Neural progenitor cell (in vitro differentiated cells): ENCODE results near the gene CREB3L2. TPM values are rescaled to one million over a fixed set of nuclear protein-coding genes. Genes with fewer than 3 reads are reported as not detected.

Source experiments
- DNase-seq: peaks from one replicate; pipeline ENCODE4 v3.0.0-alpha.2; 2016; ENCODE audit warnings: low spot score
- H2AFZ ChIP-seq: fragments of 200-600 bp; sonication (generic); replicated peaks from 2 replicates; pipeline ENCODE4 v1.6.1; 2016; ENCODE audit warnings: antibody characterized with exemption
- H3F3A ChIP-seq: fragments of 200-600 bp; sonication (generic); 2 replicates; pipeline ENCODE4 v1.6.1; 2016; ENCODE audit warnings: antibody characterized with exemption, low read depth
- H3K27ac ChIP-seq: fragments of 200-600 bp; sonication (generic); 2 replicates; pipeline ENCODE4 v1.5.1; 2016; ENCODE audit warnings: mild to moderate bottlenecking
- H3K27me3 ChIP-seq: fragments of 200-600 bp; sonication (generic); 2 replicates; pipeline ENCODE4 v1.6.1; 2016; ENCODE audit warnings: mild to moderate bottlenecking, moderate library complexity
- H3K36me3 ChIP-seq: fragments of 200-600 bp; sonication (generic); 2 replicates; pipeline ENCODE4 v1.5.1; 2016
- H3K4me1 ChIP-seq: fragments of 200-600 bp; sonication (generic); 2 replicates; pipeline ENCODE4 v1.6.1; 2016; ENCODE audit warnings: mixed run types
- H3K4me2 ChIP-seq: fragments of 200-600 bp; sonication (generic); 2 replicates; pipeline ENCODE4 v1.6.1; 2016
- H3K4me3 ChIP-seq: fragments of 200-600 bp; sonication (generic); 2 replicates; pipeline ENCODE4 v1.5.1; 2016
- H3K79me2 ChIP-seq: fragments of 200-600 bp; sonication (generic); 2 replicates; pipeline ENCODE4 v1.6.1; 2016; ENCODE audit warnings: low read depth
- H3K9ac ChIP-seq: fragments of 200-600 bp; sonication (generic); 2 replicates; pipeline ENCODE4 v1.6.1; 2016
- H3K9me3 ChIP-seq: fragments of 200-600 bp; sonication (generic); 2 replicates; pipeline ENCODE4 v1.5.1; 2016; ENCODE audit warnings: low read depth
- H4K20me1 ChIP-seq: fragments of 200-600 bp; sonication (generic); 2 replicates; pipeline ENCODE4 v1.6.1; 2016; ENCODE audit warnings: low read depth
- H3K27ac Mint-ChIP-seq: 3 replicates; pipeline ENCODE4 v1.8.0; 2021; ENCODE audit warnings: mixed read lengths
- H3K27me3 Mint-ChIP-seq: 2 replicates; pipeline ENCODE4 v1.8.0; 2022; ENCODE audit warnings: low read depth, mild to moderate bottlenecking, inconsistent platforms, moderate library complexity, mixed read lengths; ENCODE audit not compliant: insufficient read depth
- H3K36me3 Mint-ChIP-seq: 3 replicates; pipeline ENCODE4 v1.8.0; 2021; ENCODE audit warnings: mixed read lengths
- H3K4me1 Mint-ChIP-seq: 3 replicates; pipeline ENCODE4 v1.8.0; 2021; ENCODE audit warnings: mixed read lengths
- H3K4me3 Mint-ChIP-seq: 3 replicates; pipeline ENCODE4 v1.8.0; 2021; ENCODE audit warnings: mild to moderate bottlenecking, moderate library complexity, mixed read lengths
- H3K9me3 Mint-ChIP-seq: 3 replicates; pipeline ENCODE4 v1.8.0; 2020; ENCODE audit warnings: mixed read lengths
- EZH2 ChIP-seq: fragments of 200-600 bp; sonication (generic); IDR thresholded peaks from 2 replicates; pipeline ENCODE4 v1.6.1; 2017; ENCODE audit warnings: antibody characterized with exemption, mild to moderate bottlenecking, moderate library complexity
- EZH2phosphoT487 ChIP-seq: fragments of 200-600 bp; sonication (generic); IDR thresholded peaks from 2 replicates; pipeline ENCODE4 v1.6.1; 2017; ENCODE audit warnings: antibody characterized with exemption
- total RNA-seq: library from RNA; depleted of rRNA; stranded (reverse); fragments of >200 nt; gene quantifications from 2 replicates; pipeline ENCODE4 v1.2.3, GENCODE V29; 2015; ENCODE audit warnings: low replicate concordance
- TF ChIP-seq, protein P1 (sequence below): fragments of 200-600 bp; sonication (generic); IDR thresholded peaks from 2 replicates; pipeline ENCODE4 v1.5.1; 2017; ENCODE audit warnings: antibody characterized with exemption, mild to moderate bottlenecking

Gene CREB3L2
- total RNA-seq, 1 donor from 2014 or later: 9.9 TPM

- TF ChIP-seq, protein P1, sequence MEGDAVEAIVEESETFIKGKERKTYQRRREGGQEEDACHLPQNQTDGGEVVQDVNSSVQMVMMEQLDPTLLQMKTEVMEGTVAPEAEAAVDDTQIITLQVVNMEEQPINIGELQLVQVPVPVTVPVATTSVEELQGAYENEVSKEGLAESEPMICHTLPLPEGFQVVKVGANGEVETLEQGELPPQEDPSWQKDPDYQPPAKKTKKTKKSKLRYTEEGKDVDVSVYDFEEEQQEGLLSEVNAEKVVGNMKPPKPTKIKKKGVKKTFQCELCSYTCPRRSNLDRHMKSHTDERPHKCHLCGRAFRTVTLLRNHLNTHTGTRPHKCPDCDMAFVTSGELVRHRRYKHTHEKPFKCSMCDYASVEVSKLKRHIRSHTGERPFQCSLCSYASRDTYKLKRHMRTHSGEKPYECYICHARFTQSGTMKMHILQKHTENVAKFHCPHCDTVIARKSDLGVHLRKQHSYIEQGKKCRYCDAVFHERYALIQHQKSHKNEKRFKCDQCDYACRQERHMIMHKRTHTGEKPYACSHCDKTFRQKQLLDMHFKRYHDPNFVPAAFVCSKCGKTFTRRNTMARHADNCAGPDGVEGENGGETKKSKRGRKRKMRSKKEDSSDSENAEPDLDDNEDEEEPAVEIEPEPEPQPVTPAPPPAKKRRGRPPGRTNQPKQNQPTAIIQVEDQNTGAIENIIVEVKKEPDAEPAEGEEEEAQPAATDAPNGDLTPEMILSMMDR: no peak
- TF ChIP-seq EZH2phosphoT487 (no peak), EZH2 (no peak)
- Mint-ChIP-seq H3K27ac (no peak overlapping the region), H3K36me3 (peaks cover 40% of the 10 kb centered on the region), H3K4me1 (peaks cover 10% of the 10 kb centered on the region), H3K27me3 (peaks cover 4% of the 10 kb centered on the region), H3K9me3 (peaks cover 4% of the 10 kb centered on the region), H3K4me3 (no peak overlapping the region)
- H3K27ac ChIP-seq: no peak overlapping the region
- no peaks in the 10 kb centered on the region for H3F3A ChIP-seq
- H3K9ac ChIP-seq: no peak overlapping the region
- DNase-seq: no peak
- no peaks in the 10 kb centered on the region for H3K4me1 ChIP-seq
- H3K36me3 ChIP-seq: peaks cover 4% of the 10 kb centered on the region
- H3K79me2 ChIP-seq: peaks cover 8% of the 10 kb centered on the region
- no peaks in the 10 kb centered on the region for H4K20me1 ChIP-seq
- no peak overlapping the region for H2AFZ ChIP-seq
- no peaks in the 10 kb centered on the region for H3K9me3 ChIP-seq
- no peaks in the 10 kb centered on the region for H3K27me3 ChIP-seq
- no peak overlapping the region for H3K4me2 ChIP-seq
- H3K4me3 ChIP-seq: no peak overlapping the region
Observed at GRCh38 chr7:137920637-137921399, 81.1 kb downstream of the CREB3L2 start.

- Histone ChIP-seq H3K4me1 (no peaks in the 10 kb centered on the region), H3K4me3 (no peak overlapping the region), H3K9ac (no peak overlapping the region), H3F3A (no peaks in the 10 kb centered on the region), H3K4me2 (no peak overlapping the region), H3K9me3 (no peaks in the 10 kb centered on the region), H3K27ac (no peak overlapping the region), H3K36me3 (peaks cover 4% of the 10 kb centered on the region), H3K27me3 (no peaks in the 10 kb centered on the region), H2AFZ (no peak overlapping the region), H4K20me1 (no peaks in the 10 kb centered on the region), H3K79me2 (peaks cover 8% of the 10 kb centered on the region)
- Mint-ChIP-seq H3K36me3 (peaks cover 40% of the 10 kb centered on the region), H3K4me3 (no peak overlapping the region), H3K4me1 (peaks cover 10% of the 10 kb centered on the region), H3K27ac (no peak overlapping the region), H3K27me3 (peaks cover 4% of the 10 kb centered on the region), H3K9me3 (peaks cover 4% of the 10 kb centered on the region)
- DNase-seq: no peak
- TF ChIP-seq, protein P1: no peak
- TF ChIP-seq EZH2: no peak
- TF ChIP-seq EZH2phosphoT487: no peak
Observed at GRCh38 chr7:137919987-137920386, 81.9 kb downstream of the CREB3L2 start.

- Histone ChIP-seq H3K36me3 (peaks cover 4% of the 10 kb centered on the region), H3F3A (no peaks in the 10 kb centered on the region), H3K9me3 (no peaks in the 10 kb centered on the region), H4K20me1 (no peaks in the 10 kb centered on the region), H3K27ac (no peak overlapping the region), H3K27me3 (no peaks in the 10 kb centered on the region), H2AFZ (no peak overlapping the region), H3K79me2 (peaks cover 8% of the 10 kb centered on the region), H3K9ac (no peak overlapping the region), H3K4me3 (no peak overlapping the region), H3K4me1 (no peaks in the 10 kb centered on the region), H3K4me2 (no peak overlapping the region)
- peaks cover 13% of the 10 kb centered on the region for H3K4me1 Mint-ChIP-seq
- peaks cover 31% of the 10 kb centered on the region for H3K36me3 Mint-ChIP-seq
- H3K4me3 Mint-ChIP-seq: no peak overlapping the region
- no peak for DNase-seq
- no peak overlapping the region for H3K27ac Mint-ChIP-seq
- TF ChIP-seq EZH2: no peak
- TF ChIP-seq EZH2phosphoT487: no peak
- TF ChIP-seq, protein P1: no peak
- H3K9me3 Mint-ChIP-seq: peaks cover 4% of the 10 kb centered on the region
- peaks cover 4% of the 10 kb centered on the region for H3K27me3 Mint-ChIP-seq
Observed at GRCh38 chr7:137916980-137917645, 84.8 kb downstream of the CREB3L2 start.
